IgD-negative memory B cell (primary cell): ENCODE data around the gene CENPX. TPM values are rescaled to one million over a fixed set of nuclear protein-coding genes. Genes with fewer than 3 reads are reported as not detected.
A peak's percentile ranks its signal among the peaks of the same experiment; 100 is the strongest.

Experiments
- H3K27ac Mint-ChIP-seq, 3 donors: one replicate each; pipeline ENCODE4 v1.8.0; 2020 to 2022; ENCODE audit warnings: mild to moderate bottlenecking in 3 of 3, mixed read lengths in 3 of 3, moderate library complexity in 1 of 3
- H3K27me3 Mint-ChIP-seq: one replicate; pipeline ENCODE4 v1.8.0; 2021; ENCODE audit warnings: mixed read lengths
- H3K36me3 Mint-ChIP-seq: one replicate; pipeline ENCODE4 v1.8.0; 2020; ENCODE audit warnings: mild to moderate bottlenecking, mixed read lengths
- H3K4me1 Mint-ChIP-seq, 3 donors: one replicate each; pipeline ENCODE4 v1.8.0; 2020 to 2022; ENCODE audit warnings: mixed read lengths in 3 of 3, mild to moderate bottlenecking in 1 of 3
- H3K4me3 Mint-ChIP-seq, 4 donors: one replicate each; pipeline ENCODE4 v1.8.0; 2020 to 2022; ENCODE audit warnings: mild to moderate bottlenecking in 4 of 4, mixed read lengths in 4 of 4, moderate library complexity in 3 of 4
- H3K9me3 Mint-ChIP-seq, 3 donors: one replicate each; pipeline ENCODE4 v1.8.0; 2020 to 2021; ENCODE audit warnings: mixed read lengths in 3 of 3, mild to moderate bottlenecking in 1 of 3
- polyA plus RNA-seq: library from polyadenylated mRNA; unstranded; fragments of 300-500 nt; fragmentation: Illumina TruSeq; gene quantifications from one replicate; pipeline ENCODE4 v1.2.3, GENCODE V29; 2021

Gene CENPX
- polyA plus RNA-seq, 1 donor from 2014 or later, result 47.7 TPM

DNA sequence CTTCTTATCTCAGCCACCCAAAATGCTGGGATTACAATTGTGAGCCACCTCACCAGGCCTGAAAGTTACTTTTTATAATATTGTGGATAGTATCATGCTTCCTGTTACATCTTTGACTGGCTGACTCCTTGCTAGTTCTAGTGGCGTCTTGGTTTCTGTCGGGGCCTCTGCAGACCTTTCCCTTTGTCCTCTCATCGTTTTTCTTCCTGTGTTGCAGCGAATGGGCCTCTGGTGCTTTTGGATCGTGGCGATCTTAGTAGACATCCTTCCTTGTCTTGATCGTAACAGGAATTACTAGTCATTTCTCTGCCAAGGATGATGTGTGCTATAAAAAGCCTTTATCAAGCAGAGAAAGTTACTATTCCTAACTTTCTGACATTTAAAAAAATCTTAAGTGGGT, 24.5 kb downstream of the CENPX start:
- no peak overlapping the region for H3K27ac Mint-ChIP-seq

DNA sequence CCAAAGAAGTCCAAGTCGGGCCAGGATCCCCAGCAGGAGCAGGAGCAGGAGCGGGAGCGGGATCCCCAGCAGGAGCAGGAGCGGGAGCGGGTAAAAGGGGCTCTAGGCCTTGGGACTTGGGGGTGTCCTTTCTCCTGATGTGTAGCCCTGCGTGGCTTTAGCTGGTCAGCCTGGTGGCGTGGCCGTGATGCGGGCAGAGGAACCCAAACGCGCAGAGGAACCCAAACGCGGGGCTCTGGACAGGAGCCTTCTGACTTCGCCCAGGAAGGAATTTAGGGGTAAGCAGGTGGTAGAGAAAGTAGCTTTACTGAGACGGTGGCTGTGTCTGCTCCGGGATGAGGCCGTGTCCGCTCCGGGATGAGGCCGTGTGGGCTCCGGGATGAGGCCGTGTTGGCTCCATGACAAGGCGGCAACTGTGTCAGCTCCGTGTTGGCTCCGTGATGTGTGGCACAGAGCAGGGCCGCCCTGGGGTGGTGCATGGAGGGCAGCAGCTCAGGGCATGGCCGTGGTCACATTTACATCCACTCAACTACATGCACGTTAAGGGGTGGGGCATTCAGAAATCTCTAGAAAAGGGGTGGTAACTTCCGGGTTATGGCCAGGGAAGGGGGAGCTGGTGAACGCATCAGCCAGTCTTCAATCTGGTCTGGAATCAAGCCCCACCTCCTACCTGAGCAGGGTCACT, 25.8 kb downstream of the CENPX start:
- no peak overlapping the region for H3K4me3 Mint-ChIP-seq
- H3K36me3 Mint-ChIP-seq, result no peaks in the 10 kb centered on the region
- no peaks in the 10 kb centered on the region for H3K4me1 Mint-ChIP-seq
- no peaks in the 10 kb centered on the region for H3K27me3 Mint-ChIP-seq
- H3K9me3 Mint-ChIP-seq, result no peaks in the 10 kb centered on the region
- H3K27ac Mint-ChIP-seq, result no peak overlapping the region

More for the DNA sequence above, 24.5 kb downstream of the CENPX start:
- Mint-ChIP-seq H3K4me1 (no peaks in the 10 kb centered on the region), H3K4me3 (no peak overlapping the region), H3K27me3 (no peaks in the 10 kb centered on the region), H3K36me3 (no peaks in the 10 kb centered on the region), H3K9me3 (no peaks in the 10 kb centered on the region)

DNA sequence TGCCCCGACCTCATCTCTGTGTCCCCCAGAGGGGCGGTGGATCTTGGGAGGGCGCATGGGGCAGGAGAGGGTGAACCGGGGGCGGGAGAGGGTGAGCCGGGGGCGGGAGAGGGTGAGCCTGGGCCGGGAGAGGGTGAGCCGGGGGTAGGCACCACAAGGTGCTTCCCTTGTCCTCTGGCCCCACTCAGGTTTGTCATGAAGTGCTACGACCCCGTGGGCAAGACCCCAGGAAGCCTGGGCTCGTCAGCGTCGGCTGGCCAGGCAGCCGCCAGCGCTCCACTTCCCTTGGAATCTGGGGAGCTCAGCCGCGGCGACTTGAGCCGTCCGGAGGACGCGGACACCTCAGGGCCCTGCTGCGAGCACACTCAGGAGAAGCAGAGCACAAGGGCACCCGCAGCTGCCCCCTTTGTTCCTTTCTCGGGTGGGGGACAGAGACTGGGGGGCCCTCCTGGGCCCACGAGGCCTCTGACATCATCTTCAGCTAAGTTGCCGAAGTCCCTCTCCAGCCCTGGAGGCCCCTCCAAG, 26.4 kb downstream of the CENPX start:
- Mint-ChIP-seq H3K9me3 (no peaks in the 10 kb centered on the region), H3K4me3 (no peak overlapping the region), H3K4me1 (peaks cover 0 to under 1% (median 0%) of the 10 kb centered on the region in 3 donors), H3K36me3 (no peaks in the 10 kb centered on the region), H3K27ac (no peak overlapping the region), H3K27me3 (no peaks in the 10 kb centered on the region)

DNA sequence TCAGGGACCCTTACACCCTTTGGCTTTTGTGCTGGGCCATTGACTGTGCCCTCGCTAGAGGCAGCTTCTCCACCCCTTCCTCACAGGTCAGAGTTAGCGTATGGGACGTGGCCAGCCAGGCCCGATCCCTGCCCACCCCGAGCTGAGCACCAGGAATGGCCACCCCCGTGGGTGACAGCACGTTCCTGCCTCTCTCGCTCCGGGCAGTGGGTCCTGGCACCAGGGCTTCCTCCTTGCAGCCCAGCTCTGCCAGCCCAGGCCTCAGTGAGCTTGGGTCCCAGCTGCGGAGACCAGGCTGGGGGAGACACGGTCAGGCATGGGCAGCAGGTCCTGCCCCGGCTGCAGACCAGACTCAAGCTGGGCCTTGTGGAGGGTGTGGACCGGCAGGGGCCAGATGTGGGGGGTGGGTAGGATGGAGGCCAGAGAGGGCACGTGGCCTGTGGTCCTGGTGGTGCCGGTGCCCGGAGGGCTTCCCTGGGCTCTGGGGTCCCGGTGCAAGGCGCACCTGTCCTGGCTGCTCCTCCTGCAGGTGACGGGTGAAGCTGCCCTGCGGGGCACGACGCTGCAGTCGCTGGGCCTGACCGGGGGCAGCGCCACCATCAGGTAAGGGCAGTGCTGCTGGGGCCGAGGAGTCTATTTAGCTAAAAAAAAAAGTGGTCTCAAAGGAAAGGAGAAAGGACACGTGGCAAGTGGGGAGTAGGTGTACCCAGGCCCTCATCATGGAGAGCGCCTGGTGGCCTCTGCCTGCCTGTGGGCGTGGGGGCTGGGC, 27.0 kb downstream of the CENPX start:
- H3K4me1 Mint-ChIP-seq, result peaks cover 0 to 3% (median 0%) of the 10 kb centered on the region in 3 donors
- H3K9me3 Mint-ChIP-seq, result no peaks in the 10 kb centered on the region
- H3K4me3 Mint-ChIP-seq, result no peak overlapping the region
- no peak overlapping the region for H3K27ac Mint-ChIP-seq
- H3K27me3 Mint-ChIP-seq, result no peaks in the 10 kb centered on the region
- no peaks in the 10 kb centered on the region for H3K36me3 Mint-ChIP-seq

DNA sequence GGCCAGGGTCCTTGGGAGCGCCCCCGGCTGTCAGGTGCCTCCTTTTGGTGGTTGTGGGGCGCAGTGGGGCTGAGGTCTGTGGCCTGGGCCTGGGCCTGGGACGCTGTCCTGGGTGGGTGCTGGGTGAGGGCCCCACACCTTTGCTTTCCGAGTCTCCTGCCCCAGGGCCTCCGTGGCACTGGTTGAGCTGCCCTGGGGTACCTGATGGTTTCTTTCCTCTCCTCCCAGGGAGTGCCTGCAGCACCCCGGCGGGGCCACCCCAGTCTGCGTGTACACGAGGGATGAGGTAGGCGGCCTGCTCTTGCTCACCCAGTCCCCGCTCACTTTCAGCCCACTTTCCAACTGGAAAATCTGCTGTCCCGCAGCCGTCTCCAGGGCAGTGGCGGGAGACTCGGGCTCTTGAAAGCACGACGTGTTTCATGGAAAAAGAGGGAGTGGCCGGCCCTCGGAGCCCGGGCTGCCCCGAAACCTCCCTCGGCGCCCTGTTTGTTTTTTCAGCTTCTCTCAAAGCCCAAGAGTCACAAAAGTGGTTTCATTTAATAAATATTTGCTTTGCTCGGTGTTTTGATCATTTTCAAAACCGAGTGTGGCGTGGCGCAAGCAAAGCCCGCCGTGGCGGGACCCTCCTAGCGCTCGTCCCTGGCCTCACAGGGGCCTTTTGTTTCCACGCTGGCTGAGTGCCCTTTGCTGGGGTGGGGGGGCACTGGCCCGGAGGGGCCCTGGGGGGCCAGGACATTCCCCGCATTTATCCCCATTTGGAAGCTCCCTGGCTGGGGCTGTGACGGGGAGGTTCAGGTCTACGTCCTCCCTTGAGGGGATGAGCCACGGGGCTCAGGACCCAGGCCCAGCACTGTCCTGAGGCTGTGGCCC, 27.9 kb downstream of the CENPX start:
- H3K27ac Mint-ChIP-seq, result no peak overlapping the region
- peaks cover 0 to 3% (median 0%) of the 10 kb centered on the region in 3 donors for H3K4me1 Mint-ChIP-seq
- H3K4me3 Mint-ChIP-seq, result no peak overlapping the region
- H3K27me3 Mint-ChIP-seq, result no peaks in the 10 kb centered on the region
- H3K36me3 Mint-ChIP-seq, result no peaks in the 10 kb centered on the region
- no peaks in the 10 kb centered on the region for H3K9me3 Mint-ChIP-seq

DNA sequence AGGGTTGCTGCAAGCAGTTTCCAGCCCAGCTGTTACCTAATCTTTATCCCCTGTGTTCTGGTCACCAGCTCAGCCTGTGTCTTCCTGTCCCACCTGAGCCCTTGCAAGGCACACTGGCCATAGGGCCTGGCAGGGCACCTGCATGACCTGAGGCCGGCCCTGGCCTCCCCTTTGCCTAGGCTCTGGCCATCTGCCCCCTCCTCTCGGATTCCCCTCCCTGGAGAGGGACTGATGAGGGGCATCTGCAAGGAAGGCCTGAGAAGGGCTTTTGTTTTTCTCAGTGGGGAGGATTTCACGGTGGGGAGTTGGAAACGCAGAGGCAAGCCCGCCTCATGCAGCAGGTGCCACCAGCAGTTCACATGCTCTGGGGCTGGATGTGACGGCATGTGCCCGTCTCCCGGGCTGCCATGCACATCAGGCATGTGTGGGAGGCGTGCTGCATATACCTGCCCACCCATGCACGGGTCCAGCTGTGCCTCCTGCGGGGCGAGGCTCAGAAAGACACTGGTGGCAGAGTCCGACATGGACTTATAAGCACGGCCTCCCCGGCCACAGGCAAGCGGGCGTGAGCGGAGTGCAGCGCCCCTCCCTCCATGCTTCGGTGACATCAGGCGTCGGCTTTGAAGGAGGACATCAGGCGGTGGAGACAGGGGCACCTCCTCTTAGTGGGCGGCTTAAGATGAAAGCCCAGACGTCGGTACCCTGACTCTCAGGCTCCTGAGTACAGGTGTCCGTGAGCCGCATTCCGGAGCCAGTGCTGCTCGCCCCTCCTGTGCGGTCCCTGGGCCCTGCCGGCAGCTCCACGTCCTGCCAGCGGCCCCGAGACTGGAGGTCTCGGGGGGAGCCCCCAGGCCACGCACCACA, 28.7 kb downstream of the CENPX start:
- no peaks in the 10 kb centered on the region for H3K9me3 Mint-ChIP-seq
- no peak overlapping the region for H3K27ac Mint-ChIP-seq
- no peaks in the 10 kb centered on the region for H3K36me3 Mint-ChIP-seq
- peaks cover 0 to 6% (median 0%) of the 10 kb centered on the region in 3 donors for H3K4me1 Mint-ChIP-seq
- H3K4me3 Mint-ChIP-seq, result no peak overlapping the region
- no peaks in the 10 kb centered on the region for H3K27me3 Mint-ChIP-seq

DNA sequence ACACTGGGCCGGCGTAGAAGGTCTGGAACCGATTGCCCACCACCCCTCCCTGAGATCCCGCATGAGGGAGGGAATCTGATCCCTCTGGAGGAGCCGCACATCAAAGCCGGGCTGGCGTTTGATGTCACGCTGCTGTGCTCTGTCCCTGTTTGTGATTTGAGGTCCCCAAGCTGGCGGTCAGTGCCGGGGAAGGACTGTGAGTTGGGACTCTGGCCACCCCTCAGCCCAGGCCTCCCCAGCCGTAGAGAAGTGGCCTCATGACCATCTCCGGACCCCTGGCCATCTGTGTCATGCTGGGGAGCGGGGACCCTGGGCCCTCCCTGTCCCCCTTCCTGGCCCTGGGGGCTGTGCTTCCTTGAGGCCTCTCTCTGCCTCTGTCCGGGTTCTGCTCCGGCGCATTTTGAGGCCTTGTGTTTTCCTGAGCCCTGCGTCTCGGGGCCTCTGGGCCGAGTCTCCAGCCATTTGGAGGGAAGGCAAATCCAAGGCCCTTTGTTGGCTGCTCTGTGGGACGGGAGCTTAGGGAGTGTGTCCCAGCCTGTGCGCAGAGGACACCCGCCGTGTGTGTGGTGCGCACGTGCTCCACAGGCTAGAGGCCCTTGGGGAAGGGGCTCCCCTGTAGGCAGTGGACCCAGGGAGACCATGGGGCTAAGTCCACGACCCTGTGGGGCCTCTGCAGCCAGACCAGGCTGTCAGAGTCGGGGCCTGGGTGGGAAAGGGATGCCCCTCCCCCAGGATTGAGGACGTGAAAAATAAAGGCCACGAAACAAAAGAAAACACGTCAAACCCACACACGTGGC, 30.2 kb downstream of the CENPX start:
- Mint-ChIP-seq H3K4me3 (no peak overlapping the region), H3K36me3 (no peaks in the 10 kb centered on the region), H3K4me1 (peaks cover 0 to 7% (median 0%) of the 10 kb centered on the region in 3 donors), H3K27ac (no peak overlapping the region), H3K27me3 (no peaks in the 10 kb centered on the region), H3K9me3 (no peaks in the 10 kb centered on the region)

DNA sequence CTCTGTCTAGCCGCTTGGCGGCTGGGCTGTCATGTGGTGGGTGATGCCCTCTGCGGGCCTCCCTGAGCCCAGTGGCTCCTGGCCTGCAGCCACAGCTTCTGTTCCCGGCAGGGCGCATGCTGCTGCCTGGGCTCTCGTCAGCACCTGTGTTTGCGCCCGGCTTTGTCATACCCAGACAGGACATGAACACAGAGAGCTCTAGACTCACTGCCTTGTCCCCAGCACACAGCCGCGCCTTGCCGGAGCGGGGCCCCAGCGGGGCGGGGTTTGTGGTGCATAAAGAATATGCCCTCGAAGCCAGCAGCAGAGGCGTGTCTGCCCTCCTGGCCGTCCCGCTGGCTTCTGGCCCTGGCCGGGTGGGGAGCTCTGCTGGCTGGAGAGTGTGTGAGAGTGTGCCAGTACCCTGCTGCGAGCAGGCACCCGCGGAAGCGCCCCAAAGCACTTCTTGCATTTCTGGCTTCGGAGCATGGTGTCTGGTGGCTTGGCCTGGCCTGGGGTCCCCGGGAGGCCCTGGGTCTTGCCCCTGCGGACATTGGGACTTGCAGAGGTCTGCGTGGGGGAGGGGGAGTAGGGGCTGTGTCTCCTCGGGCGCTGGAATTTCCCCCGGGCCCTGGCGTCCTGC, 30.9 kb downstream of the CENPX start:
- Mint-ChIP-seq H3K9me3 (no peaks in the 10 kb centered on the region), H3K4me1 (peaks cover 0 to 7% (median 0%) of the 10 kb centered on the region in 3 donors), H3K27ac (no peak overlapping the region), H3K36me3 (no peaks in the 10 kb centered on the region), H3K4me3 (no peak overlapping the region), H3K27me3 (no peaks in the 10 kb centered on the region)

DNA sequence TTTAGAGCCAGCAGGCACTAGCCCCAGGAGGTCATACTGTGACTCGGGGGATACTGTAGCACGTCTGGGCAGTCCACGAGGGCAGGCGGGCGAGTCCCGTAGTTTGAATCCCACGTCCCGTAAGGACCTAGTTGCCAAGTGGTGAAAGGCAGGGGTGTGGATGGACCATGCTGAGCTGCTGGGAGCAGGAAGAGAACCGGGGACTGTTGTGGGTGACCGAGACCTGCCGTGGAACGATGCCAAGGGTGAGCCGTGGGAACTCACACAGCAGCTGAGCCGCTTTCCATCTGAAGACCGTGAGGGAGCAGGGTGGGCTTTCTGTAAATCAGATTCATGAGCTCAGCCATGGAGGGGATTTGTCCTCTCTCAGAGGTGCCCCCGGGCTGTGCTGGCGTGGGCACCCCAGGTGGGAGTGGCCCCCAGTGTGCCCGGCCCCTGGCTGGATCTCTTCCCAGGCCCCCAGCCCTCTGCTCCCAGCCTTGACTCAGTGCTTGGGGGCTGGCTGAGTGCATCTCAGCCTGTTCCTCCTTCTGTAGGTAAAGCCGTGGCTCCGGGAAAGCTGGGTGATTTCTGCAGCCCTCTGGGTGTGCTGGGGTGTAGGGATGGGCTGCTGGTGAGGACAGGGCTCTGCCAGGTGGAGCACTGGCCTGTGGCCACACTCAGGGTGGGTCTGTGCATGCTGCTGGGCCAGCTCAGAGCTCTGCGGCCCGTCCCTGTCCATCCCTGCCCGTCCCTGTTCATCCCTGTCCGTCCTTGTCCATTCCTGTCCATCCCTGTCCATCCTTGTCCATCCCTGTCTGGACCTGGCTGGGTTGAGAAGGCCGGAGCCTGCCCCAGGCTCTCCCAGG, 31.6 kb downstream of the CENPX start:
- Mint-ChIP-seq H3K4me1 (peaks cover 0 to 7% (median 0%) of the 10 kb centered on the region in 3 donors), H3K27me3 (no peaks in the 10 kb centered on the region), H3K4me3 (no peak overlapping the region), H3K9me3 (no peaks in the 10 kb centered on the region), H3K36me3 (no peaks in the 10 kb centered on the region), H3K27ac (no peak overlapping the region)

DNA sequence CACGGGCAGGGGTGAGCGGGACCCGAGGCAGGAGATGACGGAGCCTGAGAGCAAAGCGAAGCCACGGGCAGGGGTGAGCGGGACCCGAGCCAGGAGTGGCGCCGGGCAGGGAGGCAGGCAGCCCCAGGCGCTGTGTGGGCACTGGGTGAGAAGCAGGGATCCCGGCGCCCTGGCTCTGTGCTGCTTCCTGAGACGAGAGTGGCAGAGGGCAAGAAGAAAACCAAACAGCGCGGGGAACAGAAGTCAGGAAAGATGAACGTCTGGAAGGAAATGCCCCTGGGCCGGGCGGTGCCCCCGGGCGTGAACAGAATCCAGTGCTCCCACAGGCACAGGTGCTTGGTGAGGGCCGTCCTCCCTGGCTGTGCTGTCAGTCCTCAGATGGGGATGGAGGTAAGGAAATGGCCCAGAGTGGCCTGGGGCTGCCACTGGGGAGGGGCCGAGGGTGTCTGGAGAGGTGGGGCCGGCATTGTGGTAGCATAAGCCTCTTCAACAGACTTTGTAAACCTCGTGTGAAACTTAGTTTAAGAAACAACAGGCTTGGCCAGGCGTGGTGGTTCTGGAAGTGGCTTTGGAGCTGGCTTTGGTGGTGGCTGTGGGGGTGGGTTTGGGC, 35.4 kb downstream of the CENPX start:
- H3K27me3 Mint-ChIP-seq, result no peaks in the 10 kb centered on the region
- H3K9me3 Mint-ChIP-seq, result no peaks in the 10 kb centered on the region
- H3K36me3 Mint-ChIP-seq, result peaks cover 3% of the 10 kb centered on the region
- H3K4me3 Mint-ChIP-seq, result no peak overlapping the region
- peaks cover 2 to 9% (median 4%) of the 10 kb centered on the region in 3 donors for H3K4me1 Mint-ChIP-seq
- no peak overlapping the region for H3K27ac Mint-ChIP-seq

DNA sequence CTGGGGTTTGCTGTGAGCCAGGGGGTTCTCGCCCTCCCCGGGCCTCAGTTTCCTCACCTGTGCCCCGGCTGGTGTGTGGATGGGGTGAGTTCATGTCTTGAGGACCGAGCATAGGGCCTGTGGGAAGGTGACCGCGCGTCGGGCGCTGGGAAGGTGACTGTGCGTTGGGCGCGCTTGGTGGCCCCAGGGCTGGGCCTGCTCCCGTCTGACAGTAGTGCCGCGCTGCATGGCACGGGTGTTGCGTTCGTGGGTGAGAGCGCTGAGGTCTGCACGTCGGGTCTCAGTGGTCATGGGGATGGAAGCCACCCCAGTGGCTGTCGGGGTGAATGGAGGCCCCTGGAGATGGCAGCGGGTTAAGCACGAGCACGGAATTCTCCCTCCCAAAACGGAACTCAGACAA, 36.1 kb downstream of the CENPX start:
- peaks cover 2 to 9% (median 4%) of the 10 kb centered on the region in 3 donors for H3K4me1 Mint-ChIP-seq
- no peaks in the 10 kb centered on the region for H3K9me3 Mint-ChIP-seq
- no peak overlapping the region for H3K4me3 Mint-ChIP-seq
- H3K36me3 Mint-ChIP-seq, result peaks cover 3% of the 10 kb centered on the region
- H3K27me3 Mint-ChIP-seq, result no peaks in the 10 kb centered on the region
- peak overlapping the region in 1 of 3 donors; percentile 89 for H3K27ac Mint-ChIP-seq

DNA sequence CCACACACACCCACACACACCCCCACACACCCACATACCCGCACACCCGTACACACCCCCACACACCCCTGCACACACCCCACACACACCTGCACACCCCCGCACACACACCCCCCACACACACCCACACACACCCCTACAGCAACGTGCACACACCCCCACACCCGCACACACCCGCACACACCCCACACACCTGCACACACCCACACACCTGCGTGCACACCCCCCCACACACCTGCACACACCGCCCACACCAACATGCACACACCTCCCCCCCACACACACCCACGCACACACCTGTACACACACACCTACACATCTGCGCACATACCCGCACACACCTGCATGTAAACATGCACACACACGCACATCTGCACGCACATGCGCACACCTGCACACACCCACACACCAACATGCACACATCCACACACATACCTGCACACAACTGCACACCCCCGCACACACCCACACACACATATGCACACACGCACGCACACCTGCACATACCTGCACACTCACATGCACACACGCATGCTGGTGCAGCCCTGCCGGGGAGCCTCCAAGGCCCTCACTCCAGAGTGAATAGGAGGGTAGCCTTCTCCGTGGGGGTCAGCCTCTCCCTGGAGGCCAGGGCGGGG, 37.8 kb downstream of the CENPX start:
- H3K4me3 Mint-ChIP-seq, result no peak overlapping the region

More for the DNA sequence above, 37.8 kb downstream of the CENPX start:
- Mint-ChIP-seq H3K27ac (no peak overlapping the region), H3K4me1 (peaks cover 2 to 9% (median 4%) of the 10 kb centered on the region in 3 donors), H3K9me3 (no peaks in the 10 kb centered on the region), H3K36me3 (peaks cover 3% of the 10 kb centered on the region), H3K27me3 (no peaks in the 10 kb centered on the region)
